MM.1S (cell line): ENCODE results near the gene LRIT2.

Experiments used
- DNase-seq: peaks from one replicate; pipeline ENCODE4 v3.0.0-alpha.2; 2015
- H2AFZ ChIP-seq: fragments of 300-600 bp; sonication (generic); 2 replicates; pipeline ENCODE4 v1.6.0; 2016; ENCODE audit warnings: antibody characterized with exemption, low read length
- H3F3A ChIP-seq: fragments of 300-600 bp; sonication (generic); 2 replicates; pipeline ENCODE4 v1.6.1; 2016; ENCODE audit warnings: mild to moderate bottlenecking, antibody characterized with exemption, low read length, moderate library complexity, mixed read lengths; ENCODE audit not compliant: insufficient read depth
- H3K27ac ChIP-seq: fragments of 300-600 bp; sonication (generic); 2 replicates; pipeline ENCODE4 v1.5.1; 2016; ENCODE audit warnings: mild to moderate bottlenecking, low read length
- H3K27me3 ChIP-seq: fragments of 300-600 bp; sonication (generic); replicated peaks from 2 replicates; pipeline ENCODE4 v1.6.0; 2016; ENCODE audit warnings: low read length; ENCODE audit not compliant: insufficient read depth
- H3K36me3 ChIP-seq: fragments of 300-600 bp; sonication (generic); replicated peaks from 2 replicates; pipeline ENCODE4 v1.6.1; 2016; ENCODE audit warnings: mild to moderate bottlenecking, low read length, mixed read lengths; ENCODE audit not compliant: insufficient read depth
- H3K4me1 ChIP-seq: fragments of 300-600 bp; sonication (generic); 2 replicates; pipeline ENCODE4 v1.6.1; 2016; ENCODE audit warnings: low read length, mixed read lengths
- H3K4me2 ChIP-seq: fragments of 300-600 bp; sonication (generic); 2 replicates; pipeline ENCODE4 v1.6.0; 2016; ENCODE audit warnings: low read depth, low read length
- H3K4me3 ChIP-seq: fragments of 300-600 bp; sonication (generic); 2 replicates; pipeline ENCODE4 v1.5.1; 2016; ENCODE audit warnings: low read length, mixed read lengths
- H3K79me2 ChIP-seq: fragments of 300-600 bp; sonication (generic); 2 replicates; pipeline ENCODE4 v1.6.1; 2016; ENCODE audit warnings: mixed run types, low read length, mixed read lengths
- H3K9ac ChIP-seq: fragments of 300-600 bp; sonication (generic); 2 replicates; pipeline ENCODE4 v1.6.1; 2016; ENCODE audit warnings: low read length, mixed read lengths
- H3K9me2 ChIP-seq: fragments of 300-600 bp; sonication (generic); replicated peaks from 2 replicates; pipeline ENCODE4 v1.6.1; 2016; ENCODE audit warnings: mild to moderate bottlenecking, low read length, mixed read lengths; ENCODE audit not compliant: insufficient read depth
- H3K9me3 ChIP-seq: fragments of 300-600 bp; sonication (generic); replicated peaks from 2 replicates; pipeline ENCODE4 v1.6.1; 2016; ENCODE audit warnings: mild to moderate bottlenecking, low read length, mixed read lengths; ENCODE audit not compliant: insufficient read depth
- H4K20me1 ChIP-seq: fragments of 300-600 bp; sonication (generic); 2 replicates; pipeline ENCODE4 v1.6.1; 2016; ENCODE audit warnings: mild to moderate bottlenecking, low read length, moderate library complexity, mixed read lengths; ENCODE audit not compliant: insufficient read depth
- EZH2 ChIP-seq: fragments of 300-600 bp; sonication (generic); optimal IDR thresholded peaks from 2 replicates; pipeline ENCODE3; 2017; ENCODE audit warnings: low read depth, mild to moderate bottlenecking, antibody characterized with exemption, low read length, mixed read lengths
- EZH2phosphoT487 ChIP-seq: fragments of 300-600 bp; sonication (generic); IDR thresholded peaks from 2 replicates; pipeline ENCODE4 v1.6.1; 2018; ENCODE audit warnings: antibody characterized with exemption, low read length
- TF ChIP-seq, protein P1 (sequence below): fragments of 300-600 bp; sonication (generic); IDR thresholded peaks from 2 replicates; pipeline ENCODE4 v1.5.1; 2016; ENCODE audit warnings: antibody characterized with exemption, low read length, mixed read lengths

The LRIT2 gene

DNA sequence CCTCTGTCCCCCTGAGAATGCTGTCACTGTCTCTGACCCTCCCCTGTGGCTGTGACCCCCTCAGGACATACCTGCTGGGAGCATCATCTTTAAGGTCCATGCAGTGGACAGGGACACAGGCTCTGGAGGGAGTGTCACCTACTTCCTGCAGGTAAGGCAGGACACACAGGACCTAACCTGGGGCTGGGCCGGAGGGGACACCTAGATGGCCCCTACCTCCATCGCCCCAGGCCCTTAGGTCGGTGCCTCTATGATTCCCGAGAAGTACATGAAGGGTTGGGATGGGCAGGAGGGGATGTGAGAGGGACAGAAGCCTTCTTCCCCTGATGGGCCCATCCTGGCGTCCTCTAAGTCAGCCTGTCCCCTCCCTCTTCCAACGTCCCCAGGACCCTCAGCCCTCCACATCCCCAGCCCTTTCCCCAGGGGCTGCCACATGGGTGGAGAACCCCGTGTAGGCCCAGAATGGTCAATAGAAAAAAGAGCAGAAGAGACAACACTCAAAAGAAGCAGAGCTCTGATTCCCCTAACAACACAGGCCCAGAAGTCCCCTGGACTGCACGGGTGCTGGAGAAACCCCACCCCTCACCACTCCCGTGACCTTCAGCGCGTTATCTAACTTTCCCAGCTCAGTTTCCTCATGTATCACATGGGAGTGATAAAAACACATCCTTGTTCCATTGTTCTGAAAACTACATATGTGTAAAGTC lies 24.7 kb downstream of the LRIT2 start:
- H3K4me2 ChIP-seq: no peak overlapping the region
- no peak for DNase-seq
- H3K4me1 ChIP-seq: no peaks in the 10 kb centered on the region
- no peaks in the 10 kb centered on the region for H3K36me3 ChIP-seq
- H3K27me3 ChIP-seq: no peaks in the 10 kb centered on the region
- no peaks in the 10 kb centered on the region for H3K9me3 ChIP-seq
- H3K9ac ChIP-seq: no peak overlapping the region
- no peaks in the 10 kb centered on the region for H3F3A ChIP-seq
- H3K4me3 ChIP-seq: no peak overlapping the region
- H3K79me2 ChIP-seq: no peaks in the 10 kb centered on the region
- no peaks in the 10 kb centered on the region for H3K9me2 ChIP-seq
- no peak overlapping the region for H3K27ac ChIP-seq
- H2AFZ ChIP-seq: no peak overlapping the region
- TF ChIP-seq, protein P1, sequence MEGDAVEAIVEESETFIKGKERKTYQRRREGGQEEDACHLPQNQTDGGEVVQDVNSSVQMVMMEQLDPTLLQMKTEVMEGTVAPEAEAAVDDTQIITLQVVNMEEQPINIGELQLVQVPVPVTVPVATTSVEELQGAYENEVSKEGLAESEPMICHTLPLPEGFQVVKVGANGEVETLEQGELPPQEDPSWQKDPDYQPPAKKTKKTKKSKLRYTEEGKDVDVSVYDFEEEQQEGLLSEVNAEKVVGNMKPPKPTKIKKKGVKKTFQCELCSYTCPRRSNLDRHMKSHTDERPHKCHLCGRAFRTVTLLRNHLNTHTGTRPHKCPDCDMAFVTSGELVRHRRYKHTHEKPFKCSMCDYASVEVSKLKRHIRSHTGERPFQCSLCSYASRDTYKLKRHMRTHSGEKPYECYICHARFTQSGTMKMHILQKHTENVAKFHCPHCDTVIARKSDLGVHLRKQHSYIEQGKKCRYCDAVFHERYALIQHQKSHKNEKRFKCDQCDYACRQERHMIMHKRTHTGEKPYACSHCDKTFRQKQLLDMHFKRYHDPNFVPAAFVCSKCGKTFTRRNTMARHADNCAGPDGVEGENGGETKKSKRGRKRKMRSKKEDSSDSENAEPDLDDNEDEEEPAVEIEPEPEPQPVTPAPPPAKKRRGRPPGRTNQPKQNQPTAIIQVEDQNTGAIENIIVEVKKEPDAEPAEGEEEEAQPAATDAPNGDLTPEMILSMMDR: no peak
- TF ChIP-seq EZH2phosphoT487 (no peak), EZH2 (no peak)
- no peaks in the 10 kb centered on the region for H4K20me1 ChIP-seq

DNA sequence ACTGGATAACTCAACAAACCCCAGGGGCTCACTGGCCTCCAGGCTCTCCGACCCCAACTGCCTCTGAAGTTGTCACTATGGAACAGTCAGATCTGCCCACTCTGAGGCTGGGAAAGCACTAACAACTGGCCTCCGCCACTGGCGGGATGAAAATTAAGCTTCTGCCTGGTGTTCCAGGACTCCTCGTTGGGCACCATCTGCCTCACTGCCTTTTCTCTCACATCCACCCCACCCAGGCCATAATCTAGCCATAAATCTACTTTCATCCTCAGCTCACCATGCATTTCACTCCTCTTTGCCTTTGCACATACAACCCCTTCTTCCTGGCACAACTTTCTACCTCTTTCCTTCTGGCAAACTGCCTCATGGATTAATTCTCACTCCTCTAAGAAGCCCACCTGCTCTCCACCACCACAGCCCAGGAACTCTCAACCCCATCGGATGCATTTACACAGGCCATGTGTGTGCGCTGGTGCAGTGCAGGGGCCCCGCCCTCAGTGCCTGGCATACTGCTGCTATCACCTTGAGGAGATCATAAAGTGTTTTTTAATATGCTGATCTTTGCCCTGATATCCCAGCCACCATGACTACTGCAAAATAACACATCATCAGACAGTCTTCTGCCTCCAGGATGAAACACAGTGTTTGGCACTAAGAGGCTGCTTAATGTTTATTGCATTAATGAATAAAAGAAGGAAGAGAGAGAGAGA lies 27.0 kb downstream of the LRIT2 start:
- Histone ChIP-seq H3K79me2 (no peaks in the 10 kb centered on the region), H3K36me3 (no peaks in the 10 kb centered on the region), H2AFZ (no peak overlapping the region), H3K4me3 (no peak overlapping the region), H3K27me3 (no peaks in the 10 kb centered on the region), H3K27ac (no peak overlapping the region), H3K9me3 (no peaks in the 10 kb centered on the region), H4K20me1 (no peaks in the 10 kb centered on the region), H3K9me2 (no peaks in the 10 kb centered on the region), H3K9ac (no peak overlapping the region), H3K4me1 (no peaks in the 10 kb centered on the region), H3K4me2 (no peak overlapping the region), H3F3A (no peaks in the 10 kb centered on the region)
- TF ChIP-seq EZH2: no peak
- no peak for TF ChIP-seq EZH2phosphoT487
- TF ChIP-seq, protein P1: no peak
- no peak for DNase-seq

DNA sequence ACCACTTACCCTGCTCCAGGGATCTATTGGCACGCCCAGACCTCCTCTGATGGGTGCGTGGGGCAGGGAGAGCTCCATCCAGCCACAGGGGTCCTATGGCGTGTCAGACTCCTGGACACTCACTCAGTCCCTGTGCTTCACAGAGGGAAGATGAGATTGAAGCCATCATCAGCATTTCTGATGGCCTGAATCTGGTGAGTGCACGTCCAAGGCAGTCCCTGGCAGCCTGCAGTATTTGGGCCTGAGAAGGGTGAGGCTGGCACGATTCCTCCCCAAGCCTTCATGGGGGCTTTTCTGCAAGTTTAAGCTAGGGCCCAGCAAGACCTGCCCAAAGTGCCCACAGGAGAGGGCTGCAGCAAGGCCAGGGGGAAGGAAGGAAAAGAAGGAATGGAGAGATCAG lies 27.7 kb downstream of the LRIT2 start:
- TF ChIP-seq, protein P1: no peak
- no peak for TF ChIP-seq EZH2phosphoT487
- no peak for TF ChIP-seq EZH2
- H3K79me2 ChIP-seq: no peaks in the 10 kb centered on the region
- no peaks in the 10 kb centered on the region for H3K9me3 ChIP-seq
- H3K36me3 ChIP-seq: no peaks in the 10 kb centered on the region
- H3K27me3 ChIP-seq: no peaks in the 10 kb centered on the region
- H3K9me2 ChIP-seq: no peaks in the 10 kb centered on the region
- H2AFZ ChIP-seq: no peak overlapping the region
- no peak overlapping the region for H3K9ac ChIP-seq
- H3K4me2 ChIP-seq: no peak overlapping the region
- H3F3A ChIP-seq: no peaks in the 10 kb centered on the region
- no peaks in the 10 kb centered on the region for H3K4me1 ChIP-seq
- H4K20me1 ChIP-seq: no peaks in the 10 kb centered on the region
- no peak for DNase-seq
- H3K27ac ChIP-seq: no peak overlapping the region
- no peak overlapping the region for H3K4me3 ChIP-seq
